Aorta (tissue), 5 donors: ENCODE results near the gene FAM210B. TPM values are rescaled to one million over a fixed set of nuclear protein-coding genes. Genes with fewer than 3 reads are reported as not detected.
"Not testable (repeated sequence)": the region's sequence is repeated elsewhere in the genome, so short reads cannot be mapped to it uniquely, and the experiment has no call there.

Experiments used
- ATAC-seq: fragments of 200-7000 bp; cut with Tn5 transposase; one replicate; pipeline ENCODE4 v1.9.1; 2022; ENCODE audit warnings: moderate library complexity; ENCODE audit not compliant: low FRiP score
- DNase-seq, 2 donors: peaks; one replicate each; pipeline ENCODE4 v3.0.0-alpha.2; 2020
- H3K27ac ChIP-seq, 2 donors: one replicate each; pipeline ENCODE4 v1.5.1; 2013; ENCODE audit warnings: low read length in 2 of 2, mild to moderate bottlenecking in 2 of 2, moderate library complexity in 2 of 2, control low read depth in 1 of 2, inconsistent platforms in 1 of 2, low read depth in 1 of 2
- H3K27me3 ChIP-seq, 2 donors: one replicate each; pipeline ENCODE4 v1.6.1; 2013; ENCODE audit warnings: control low read depth in 1 of 2, low read length in 1 of 2, mild to moderate bottlenecking in 1 of 2, moderate library complexity in 1 of 2; ENCODE audit not compliant: insufficient read depth in 2 of 2, control insufficient read depth in 1 of 2
- H3K36me3 ChIP-seq, 2 donors: one replicate each; pipeline ENCODE4 v1.6.1; 2013; ENCODE audit warnings: control low read depth in 1 of 2, low read length in 1 of 2, mild to moderate bottlenecking in 1 of 2; ENCODE audit not compliant: insufficient read depth in 2 of 2, control insufficient read depth in 1 of 2
- H3K4me1 ChIP-seq, 2 donors: one replicate each; pipeline ENCODE4 v1.6.1; 2013; ENCODE audit warnings: low read length in 2 of 2, control low read depth in 1 of 2, mild to moderate bottlenecking in 1 of 2, moderate library complexity in 1 of 2; ENCODE audit not compliant: insufficient read depth in 2 of 2, control insufficient read depth in 1 of 2
- H3K4me3 ChIP-seq, 2 donors: one replicate each; pipeline ENCODE4 v1.5.1; 2013; ENCODE audit warnings: low read length in 2 of 2, control low read depth in 1 of 2, mild to moderate bottlenecking in 1 of 2
- H3K9me3 ChIP-seq: one replicate; pipeline ENCODE4 v1.6.1; 2013; ENCODE audit warnings: mild to moderate bottlenecking, low read length; ENCODE audit not compliant: control insufficient read depth
- WGBS, 2 donors: extraction: QIAGEN DNeasy Blood & Tissue Kit; methylation state at CpG; one replicate each; pipeline ENCODE4 v1.1.7; 2013; 5-methylcytosine and 5-hydroxymethylcytosine counted together
- intact Hi-C, 2 donors: fragments of 100-400 bp; cut with DNase I; formaldehyde crosslinking; loops; one replicate each; pipeline versions ENCODE4 v1.14.2 to v1.15.0; 2022
- polyA plus RNA-seq, 2 donors: library from polyadenylated mRNA; stranded (reverse); fragments of 200-250 nt; gene quantifications; one replicate each; pipeline ENCODE4 v1.2.3, GENCODE V29; 2013
- total RNA-seq, 2 donors: library from RNA; stranded (reverse); fragmentation: NEBNext Ultra II Directional; extraction: Animal tissue kit (Norgen Biotek cat#: 25700); gene quantifications; one replicate each; pipeline ENCODE4 v1.2.1, GENCODE V29; 2021
- donor health status: healthy with polysubstance abuse.
- donor health status: Bipolar disorder and iron deficiency.
- donor health status: DM: no; HTN: no; CAD: no.
- donor health status: DM: no; HTN: no; CAD: no.
- donor health status: DM: yes; HTN: yes; CAD: no.

The FAM210B gene
- total and polyA plus RNA-seq, 4 donors = 35.0 to 54.5 (median 39.5) TPM

GRCh38 chr20:56392132-56392880, 33.5 kb downstream of the FAM210B start, which contains the start of the genes AURKA and CSTF1:
AURKA (minus strand) TSS chr20:56392215; CDS start chr20:56388197, 4,018 bp downstream.
CSTF1 (plus strand) TSS chr20:56392645; CDS start chr20:56395553, 2,908 bp downstream.
- DNase-seq = peak; percentile 100
- ATAC-seq = peak; percentile 100
- H3K36me3 ChIP-seq = peaks cover 3 to 9% of the 10 kb centered on the region in 2 donors
- no peaks in the 10 kb centered on the region for H3K9me3 ChIP-seq
- intact Hi-C loops = loop anchor here (1.0 to 5.0 kb wide), 4 partner anchors 34 to 76 kb away; partner anchors contain the start of genes FAM210B (in 2 of the 2) and RTF2 (in 2 of the 2)
- peak within 1 kb of the TSS; percentile 52 to 100 for H3K4me3 ChIP-seq
- H3K27me3 ChIP-seq = no peaks in the 10 kb centered on the region
- 0% methylated on average over 53 of the region's 53 CpGs for WGBS, 2 donors
- H3K27ac ChIP-seq = peak within 1 kb of the TSS in 1 of 2 donors; percentile 97
- peaks cover 0 to 3% of the 10 kb centered on the region in 2 donors for H3K4me1 ChIP-seq

- DNase-seq = no peak
- Histone ChIP-seq H3K36me3 (peaks cover 3 to 9% of the 10 kb centered on the region in 2 donors), H3K27me3 (no peaks in the 10 kb centered on the region), H3K27ac (peak overlapping the region in 1 of 2 donors; percentile 97), H3K4me1 (peaks cover 0 to 3% of the 10 kb centered on the region in 2 donors), H3K4me3 (peak overlapping the region; percentile 52 to 100), H3K9me3 (no peaks in the 10 kb centered on the region)
- no peak for ATAC-seq
- WGBS, 2 donors = 2% methylated on average over 17 to 18 of the region's 18 CpGs
- intact Hi-C loops = loop anchor here (1.0 to 5.0 kb wide), 4 partner anchors 34 to 76 kb away; partner anchors contain the start of genes FAM210B (in 2 of the 2) and RTF2 (in 2 of the 2)
These were observed 34.2 kb downstream of the FAM210B start for GRCh38 chr20:56392881-56393482.

DNA sequence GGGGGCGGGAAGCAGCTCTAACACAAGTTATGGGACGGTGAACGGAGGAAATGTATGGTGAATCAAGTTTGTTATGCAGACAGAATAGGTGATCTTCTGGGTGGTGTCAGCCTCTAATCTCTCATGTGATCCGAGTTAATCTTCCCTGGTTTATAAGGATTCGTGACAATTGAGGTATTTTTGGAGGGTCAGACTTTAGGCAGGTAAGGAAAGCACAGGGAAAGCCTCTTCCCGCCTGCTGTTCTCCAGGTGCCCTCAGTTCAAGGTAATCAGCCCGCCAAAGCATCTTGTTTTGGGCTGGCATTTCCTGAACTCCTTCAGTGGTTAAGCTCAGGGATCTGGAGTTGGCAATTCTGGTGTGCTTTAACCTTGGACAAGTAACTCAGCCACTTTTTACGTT, 34.9 kb downstream of the FAM210B start:
- no peak for ATAC-seq
- Histone ChIP-seq H3K4me1 (peaks cover 0 to 3% of the 10 kb centered on the region in 2 donors), H3K4me3 (peak overlapping the region in 1 of 2 donors; percentile 52), H3K36me3 (peaks cover 3 to 9% of the 10 kb centered on the region in 2 donors), H3K27ac (no peak overlapping the region), H3K27me3 (no peaks in the 10 kb centered on the region), H3K9me3 (no peaks in the 10 kb centered on the region)
- intact Hi-C loops = loop anchor here (2.0 to 5.0 kb wide), 3 partner anchors 35 to 75 kb away; partner anchors contain the start of genes RTF2 (in 2 of the 2) and FAM210B (in 1 of the 2)
- DNase-seq = no peak
- 80 to 82% methylated on average over 8 of the region's 8 CpGs for WGBS, 2 donors

DNA sequence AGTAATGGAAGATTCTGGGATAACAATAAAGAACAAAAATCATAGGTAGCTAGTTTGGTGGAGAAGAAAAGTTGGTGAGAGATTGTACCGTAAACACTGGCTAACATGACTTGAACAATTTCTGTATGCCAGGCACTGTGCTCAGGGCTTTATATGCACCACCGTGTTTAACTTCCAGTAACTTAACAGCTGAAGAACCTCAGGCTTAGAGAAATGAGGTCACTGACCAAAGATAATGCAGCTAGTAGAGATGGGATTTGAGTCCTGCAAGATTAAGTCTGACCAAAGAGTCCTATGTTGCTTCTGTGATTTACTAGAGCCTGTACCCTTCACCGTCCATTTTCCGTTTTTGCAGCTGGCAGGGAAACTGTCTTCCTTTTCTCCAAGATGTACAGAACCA, 36.4 kb downstream of the FAM210B start:
- 82 to 85% methylated on average over 4 of the region's 4 CpGs for WGBS, 2 donors
- intact Hi-C loops = no loop called here
- ATAC-seq = no peak
- H3K4me1 ChIP-seq = peaks cover 0 to 3% of the 10 kb centered on the region in 2 donors
- no peak overlapping the region for H3K4me3 ChIP-seq
- no peak for DNase-seq
- H3K27me3 ChIP-seq = no peaks in the 10 kb centered on the region
- no peaks in the 10 kb centered on the region for H3K9me3 ChIP-seq
- H3K36me3 ChIP-seq = peaks cover 7 to 12% of the 10 kb centered on the region in 2 donors
- H3K27ac ChIP-seq = no peak overlapping the region

DNA sequence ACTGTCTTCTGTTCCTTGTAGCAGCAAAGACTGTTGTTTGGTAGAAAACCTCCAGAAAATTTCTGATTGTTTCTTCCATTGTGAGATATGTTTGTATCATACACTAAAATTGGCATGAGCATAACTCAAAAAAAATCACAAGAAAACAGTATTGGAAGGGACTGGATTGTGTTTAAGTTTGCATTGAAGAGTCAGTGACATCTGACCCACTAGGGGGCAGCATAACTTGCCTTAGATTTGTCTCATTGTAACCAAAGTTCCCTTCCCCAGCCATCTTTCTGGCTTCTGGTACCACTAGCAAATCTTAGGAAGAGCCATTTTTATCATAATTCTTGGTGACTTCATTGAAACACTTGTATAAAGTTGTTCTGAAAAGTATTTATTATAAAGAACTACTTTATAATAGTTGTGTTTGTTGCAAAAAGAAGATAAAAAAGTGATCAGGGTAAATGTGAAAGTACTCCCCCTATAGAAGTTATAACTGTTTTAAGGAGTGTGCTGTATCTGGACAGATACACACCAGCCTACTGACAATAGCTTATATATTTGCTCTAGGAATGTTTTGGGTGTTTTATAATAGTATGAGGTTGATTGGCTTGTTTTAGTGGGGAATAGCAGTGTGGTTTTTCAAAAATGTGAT, 41.3 kb downstream of the FAM210B start:
- DNase-seq (no peak), ATAC-seq (no peak)
- Histone ChIP-seq H3K9me3 (no peaks in the 10 kb centered on the region), H3K27ac (no peak overlapping the region), H3K36me3 (peaks cover 12% of the 10 kb centered on the region in 2 donors), H3K27me3 (no peaks in the 10 kb centered on the region), H3K4me3 (no peak overlapping the region), H3K4me1 (peaks cover 0 to 2% of the 10 kb centered on the region in 2 donors)
- intact Hi-C loops = no loop called here

DNA sequence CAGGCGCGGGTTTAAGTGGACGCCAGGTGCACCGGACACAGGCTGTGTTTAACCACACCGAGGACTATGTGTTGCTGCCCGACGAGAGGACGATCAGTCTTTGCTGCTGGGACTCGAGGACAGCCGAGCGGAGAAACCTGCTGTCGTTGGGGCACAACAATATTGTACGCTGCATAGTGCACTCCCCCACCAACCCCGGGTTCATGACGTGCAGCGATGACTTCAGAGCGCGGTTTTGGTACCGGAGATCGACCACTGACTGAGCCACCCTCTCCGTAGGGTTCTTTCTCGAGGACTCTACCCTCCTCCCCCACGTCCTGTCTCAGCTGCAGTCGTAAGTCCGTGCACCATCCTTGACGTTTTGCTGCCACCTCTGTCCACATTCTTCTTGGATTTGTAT, 44.7 kb downstream of the FAM210B start:
- intact Hi-C loops = no loop called here
- H3K4me3 ChIP-seq = no peak overlapping the region
- WGBS, 2 donors = 93 to 94% methylated on average over 26 of the region's 26 CpGs
- peaks cover 0 to 2% of the 10 kb centered on the region in 2 donors for H3K4me1 ChIP-seq
- no peaks in the 10 kb centered on the region for H3K27me3 ChIP-seq
- no peak for ATAC-seq
- H3K9me3 ChIP-seq = no peaks in the 10 kb centered on the region
- no peak for DNase-seq
- H3K27ac ChIP-seq = no peak overlapping the region
- peaks cover 7 to 12% of the 10 kb centered on the region in 2 donors for H3K36me3 ChIP-seq

- intact Hi-C loops, ATAC-seq: not testable (repeated sequence)
- 94 to 96% methylated on average over 12 of the region's 12 CpGs for WGBS, 2 donors
These were observed 46.6 kb downstream of the FAM210B start for GRCh38 chr20:56405356-56405755.

DNA sequence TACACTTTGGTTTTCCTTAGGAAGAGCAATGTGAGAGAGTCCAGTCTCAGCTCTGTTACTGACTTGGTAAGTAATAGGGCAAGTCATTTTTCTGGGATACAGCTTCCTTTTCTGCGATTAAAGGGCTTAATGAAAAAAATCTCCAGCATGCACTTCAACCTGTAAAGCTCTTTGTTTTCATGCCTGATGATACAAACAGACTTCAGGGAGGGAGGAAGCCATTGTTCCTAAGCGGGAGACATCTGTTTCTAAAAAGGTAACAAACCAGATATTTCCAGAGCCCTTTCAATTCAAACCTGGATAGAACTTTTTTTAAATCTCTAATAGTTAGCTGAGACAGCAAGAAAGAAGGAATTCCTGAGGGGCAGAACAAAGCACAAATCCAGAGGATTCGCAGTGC, 48.1 kb downstream of the FAM210B start:
- H3K9me3 ChIP-seq = no peaks in the 10 kb centered on the region
- no peak overlapping the region for H3K27ac ChIP-seq
- 93 to 95% methylated on average over 3 of the region's 3 CpGs for WGBS, 2 donors
- DNase-seq (no peak), ATAC-seq (no peak)
- H3K4me1 ChIP-seq = no peaks in the 10 kb centered on the region
- peaks cover 3 to 6% of the 10 kb centered on the region in 2 donors for H3K36me3 ChIP-seq
- H3K27me3 ChIP-seq = no peaks in the 10 kb centered on the region
- no peak overlapping the region for H3K4me3 ChIP-seq
- intact Hi-C loops = no loop called here

More at GRCh38 chr20:56405356-56405755, 46.6 kb downstream of the FAM210B start:
- H3K27ac ChIP-seq, DNase-seq, H3K36me3 ChIP-seq, H3K4me1 ChIP-seq, H3K4me3 ChIP-seq, H3K27me3 ChIP-seq, H3K9me3 ChIP-seq: not testable (repeated sequence)
